Neural progenitor cell (in vitro differentiated cells): ENCODE measurements around the gene CRELD1. TPM values are rescaled to one million over a fixed set of nuclear protein-coding genes. Genes with fewer than 3 reads are reported as not detected.
A peak's percentile ranks its signal among the peaks of the same experiment; 100 is the strongest.

Source experiments
- DNase-seq: peaks from one replicate; pipeline ENCODE4 v3.0.0-alpha.2; 2016; ENCODE audit warnings: low spot score
- H2AFZ ChIP-seq: fragments of 200-600 bp; sonication (generic); replicated peaks from 2 replicates; pipeline ENCODE4 v1.6.1; 2016; ENCODE audit warnings: antibody characterized with exemption
- H3F3A ChIP-seq: fragments of 200-600 bp; sonication (generic); 2 replicates; pipeline ENCODE4 v1.6.1; 2016; ENCODE audit warnings: antibody characterized with exemption, low read depth
- H3K27ac ChIP-seq: fragments of 200-600 bp; sonication (generic); 2 replicates; pipeline ENCODE4 v1.5.1; 2016; ENCODE audit warnings: mild to moderate bottlenecking
- H3K27me3 ChIP-seq: fragments of 200-600 bp; sonication (generic); 2 replicates; pipeline ENCODE4 v1.6.1; 2016; ENCODE audit warnings: mild to moderate bottlenecking, moderate library complexity
- H3K36me3 ChIP-seq: fragments of 200-600 bp; sonication (generic); 2 replicates; pipeline ENCODE4 v1.5.1; 2016
- H3K4me1 ChIP-seq: fragments of 200-600 bp; sonication (generic); 2 replicates; pipeline ENCODE4 v1.6.1; 2016; ENCODE audit warnings: mixed run types
- H3K4me2 ChIP-seq: fragments of 200-600 bp; sonication (generic); 2 replicates; pipeline ENCODE4 v1.6.1; 2016
- H3K4me3 ChIP-seq: fragments of 200-600 bp; sonication (generic); 2 replicates; pipeline ENCODE4 v1.5.1; 2016
- H3K79me2 ChIP-seq: fragments of 200-600 bp; sonication (generic); 2 replicates; pipeline ENCODE4 v1.6.1; 2016; ENCODE audit warnings: low read depth
- H3K9ac ChIP-seq: fragments of 200-600 bp; sonication (generic); 2 replicates; pipeline ENCODE4 v1.6.1; 2016
- H3K9me3 ChIP-seq: fragments of 200-600 bp; sonication (generic); 2 replicates; pipeline ENCODE4 v1.5.1; 2016; ENCODE audit warnings: low read depth
- H4K20me1 ChIP-seq: fragments of 200-600 bp; sonication (generic); 2 replicates; pipeline ENCODE4 v1.6.1; 2016; ENCODE audit warnings: low read depth
- H3K27ac Mint-ChIP-seq: 3 replicates; pipeline ENCODE4 v1.8.0; 2021; ENCODE audit warnings: mixed read lengths
- H3K27me3 Mint-ChIP-seq: 2 replicates; pipeline ENCODE4 v1.8.0; 2022; ENCODE audit warnings: low read depth, mild to moderate bottlenecking, inconsistent platforms, moderate library complexity, mixed read lengths; ENCODE audit not compliant: insufficient read depth
- H3K36me3 Mint-ChIP-seq: 3 replicates; pipeline ENCODE4 v1.8.0; 2021; ENCODE audit warnings: mixed read lengths
- H3K4me1 Mint-ChIP-seq: 3 replicates; pipeline ENCODE4 v1.8.0; 2021; ENCODE audit warnings: mixed read lengths
- H3K4me3 Mint-ChIP-seq: 3 replicates; pipeline ENCODE4 v1.8.0; 2021; ENCODE audit warnings: mild to moderate bottlenecking, moderate library complexity, mixed read lengths
- H3K9me3 Mint-ChIP-seq: 3 replicates; pipeline ENCODE4 v1.8.0; 2020; ENCODE audit warnings: mixed read lengths
- EZH2 ChIP-seq: fragments of 200-600 bp; sonication (generic); IDR thresholded peaks from 2 replicates; pipeline ENCODE4 v1.6.1; 2017; ENCODE audit warnings: antibody characterized with exemption, mild to moderate bottlenecking, moderate library complexity
- EZH2phosphoT487 ChIP-seq: fragments of 200-600 bp; sonication (generic); IDR thresholded peaks from 2 replicates; pipeline ENCODE4 v1.6.1; 2017; ENCODE audit warnings: antibody characterized with exemption
- total RNA-seq: library from RNA; depleted of rRNA; stranded (reverse); fragments of >200 nt; gene quantifications from 2 replicates; pipeline ENCODE4 v1.2.3, GENCODE V29; 2015; ENCODE audit warnings: low replicate concordance
- TF ChIP-seq, protein P1 (sequence below): fragments of 200-600 bp; sonication (generic); IDR thresholded peaks from 2 replicates; pipeline ENCODE4 v1.5.1; 2017; ENCODE audit warnings: antibody characterized with exemption, mild to moderate bottlenecking

The CRELD1 gene
- total RNA-seq, 1 donor from 2014 or later, result 14.1 TPM

DNA sequence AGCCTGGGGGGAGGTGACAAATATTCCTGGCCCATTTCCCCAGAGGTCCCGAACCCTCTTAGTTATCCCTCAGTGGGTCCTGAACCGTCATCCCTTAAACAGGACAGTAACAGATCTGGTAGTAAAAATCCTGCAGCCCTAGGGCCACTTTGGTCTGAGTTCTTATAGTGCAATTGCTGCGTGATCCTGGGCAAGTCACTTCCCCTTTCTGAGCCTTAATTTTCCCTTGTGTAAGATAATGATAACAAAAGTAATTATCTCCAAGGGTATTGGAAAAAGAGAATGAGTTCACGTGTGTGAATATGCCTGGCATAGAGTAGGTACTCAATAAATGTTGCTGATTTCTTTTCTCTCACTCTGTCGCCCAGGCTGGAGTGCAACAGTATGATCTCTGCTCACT lies 46.2 kb upstream of the CRELD1 start:
- Mint-ChIP-seq H3K27me3 (peaks cover 11% of the 10 kb centered on the region), H3K4me3 (no peak overlapping the region), H3K4me1 (peaks cover 12% of the 10 kb centered on the region), H3K27ac (no peak overlapping the region), H3K36me3 (peaks cover 3% of the 10 kb centered on the region), H3K9me3 (no peaks in the 10 kb centered on the region)
- Histone ChIP-seq H2AFZ (no peak overlapping the region), H3K4me1 (peaks cover 7% of the 10 kb centered on the region), H3K27ac (no peak overlapping the region), H4K20me1 (peaks cover 6% of the 10 kb centered on the region), H3K4me3 (no peak overlapping the region), H3K27me3 (no peaks in the 10 kb centered on the region), H3F3A (peaks cover 4% of the 10 kb centered on the region), H3K9ac (no peak overlapping the region), H3K36me3 (no peaks in the 10 kb centered on the region), H3K9me3 (no peaks in the 10 kb centered on the region), H3K4me2 (no peak overlapping the region), H3K79me2 (peaks cover 20% of the 10 kb centered on the region)
- TF ChIP-seq, protein P1, sequence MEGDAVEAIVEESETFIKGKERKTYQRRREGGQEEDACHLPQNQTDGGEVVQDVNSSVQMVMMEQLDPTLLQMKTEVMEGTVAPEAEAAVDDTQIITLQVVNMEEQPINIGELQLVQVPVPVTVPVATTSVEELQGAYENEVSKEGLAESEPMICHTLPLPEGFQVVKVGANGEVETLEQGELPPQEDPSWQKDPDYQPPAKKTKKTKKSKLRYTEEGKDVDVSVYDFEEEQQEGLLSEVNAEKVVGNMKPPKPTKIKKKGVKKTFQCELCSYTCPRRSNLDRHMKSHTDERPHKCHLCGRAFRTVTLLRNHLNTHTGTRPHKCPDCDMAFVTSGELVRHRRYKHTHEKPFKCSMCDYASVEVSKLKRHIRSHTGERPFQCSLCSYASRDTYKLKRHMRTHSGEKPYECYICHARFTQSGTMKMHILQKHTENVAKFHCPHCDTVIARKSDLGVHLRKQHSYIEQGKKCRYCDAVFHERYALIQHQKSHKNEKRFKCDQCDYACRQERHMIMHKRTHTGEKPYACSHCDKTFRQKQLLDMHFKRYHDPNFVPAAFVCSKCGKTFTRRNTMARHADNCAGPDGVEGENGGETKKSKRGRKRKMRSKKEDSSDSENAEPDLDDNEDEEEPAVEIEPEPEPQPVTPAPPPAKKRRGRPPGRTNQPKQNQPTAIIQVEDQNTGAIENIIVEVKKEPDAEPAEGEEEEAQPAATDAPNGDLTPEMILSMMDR, result no peak
- TF ChIP-seq EZH2, result no peak
- TF ChIP-seq EZH2phosphoT487, result no peak
- DNase-seq, result no peak

DNA sequence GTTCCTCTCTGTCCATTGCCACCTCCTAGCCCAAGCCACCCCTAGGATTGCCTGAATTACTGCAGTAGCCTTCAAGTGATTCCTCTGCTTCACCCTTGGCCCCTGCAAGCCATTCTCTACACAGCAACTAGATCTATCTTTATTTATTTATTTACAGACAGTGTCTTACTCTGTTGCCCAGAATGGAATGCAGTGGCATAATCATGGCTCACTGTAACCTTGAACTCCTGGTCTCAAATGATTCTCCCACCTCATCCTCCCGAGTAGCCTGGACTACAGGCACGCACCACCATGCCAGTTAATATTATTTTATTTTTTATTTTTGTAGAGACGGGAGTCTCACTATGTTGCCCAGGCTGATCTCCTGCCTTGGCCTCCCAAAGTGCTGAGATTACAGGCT lies 45.1 kb upstream of the CRELD1 start:
- no peak for DNase-seq
- Histone ChIP-seq H3K4me3 (no peak overlapping the region), H3K27ac (no peak overlapping the region), H3K27me3 (no peaks in the 10 kb centered on the region), H3K4me2 (no peak overlapping the region), H3K36me3 (no peaks in the 10 kb centered on the region), H3K79me2 (peaks cover 31% of the 10 kb centered on the region), H3K4me1 (peaks cover 7% of the 10 kb centered on the region), H4K20me1 (peaks cover 14% of the 10 kb centered on the region), H2AFZ (no peak overlapping the region), H3F3A (peaks cover 4% of the 10 kb centered on the region), H3K9me3 (no peaks in the 10 kb centered on the region), H3K9ac (no peak overlapping the region)
- TF ChIP-seq, protein P1, result no peak
- no peak for TF ChIP-seq EZH2phosphoT487
- TF ChIP-seq EZH2, result no peak
- Mint-ChIP-seq H3K4me1 (peaks cover 15% of the 10 kb centered on the region), H3K27me3 (peaks cover 11% of the 10 kb centered on the region), H3K27ac (no peak overlapping the region), H3K4me3 (no peak overlapping the region), H3K36me3 (peaks cover 11% of the 10 kb centered on the region), H3K9me3 (no peaks in the 10 kb centered on the region)

DNA sequence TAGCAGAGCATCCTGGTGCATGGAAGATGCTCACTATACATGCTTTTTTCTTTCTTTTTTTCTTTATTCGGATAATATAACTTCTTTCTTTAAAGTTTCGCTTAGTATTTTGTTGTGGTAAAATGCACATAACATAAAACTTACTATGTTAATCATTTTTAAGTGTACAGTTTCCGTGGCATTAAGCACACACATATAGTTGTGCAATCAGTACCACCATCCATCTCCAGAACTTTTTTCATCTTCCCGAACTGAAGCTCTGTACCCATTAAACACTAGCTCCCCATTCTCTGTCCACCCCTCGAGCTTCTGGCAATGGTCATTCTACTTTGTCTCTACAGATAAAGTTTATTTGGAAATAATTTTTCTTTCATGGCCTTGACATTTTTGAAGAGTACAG lies 44.2 kb upstream of the CRELD1 start:
- Histone ChIP-seq H2AFZ (no peak overlapping the region), H3K79me2 (peaks cover 38% of the 10 kb centered on the region)

More for the DNA sequence above, 44.2 kb upstream of the CRELD1 start:
- Mint-ChIP-seq H3K4me1 (peaks cover 15% of the 10 kb centered on the region), H3K36me3 (peaks cover 19% of the 10 kb centered on the region), H3K27ac (no peak overlapping the region), H3K27me3 (peaks cover 11% of the 10 kb centered on the region), H3K9me3 (no peaks in the 10 kb centered on the region), H3K4me3 (peak overlapping the region; percentile 98)
- Histone ChIP-seq H3F3A (peaks cover 8% of the 10 kb centered on the region), H3K36me3 (no peaks in the 10 kb centered on the region), H3K4me2 (no peak overlapping the region), H4K20me1 (peaks cover 19% of the 10 kb centered on the region), H3K9ac (no peak overlapping the region), H3K4me1 (peaks cover 7% of the 10 kb centered on the region), H3K4me3 (no peak overlapping the region), H3K9me3 (no peaks in the 10 kb centered on the region), H3K27me3 (no peaks in the 10 kb centered on the region), H3K27ac (no peak overlapping the region)
- no peak for DNase-seq
- TF ChIP-seq EZH2 (no peak), EZH2phosphoT487 (no peak)
- TF ChIP-seq, protein P1, result no peak
